ENCODE results near the gene MBP.

DNA sequence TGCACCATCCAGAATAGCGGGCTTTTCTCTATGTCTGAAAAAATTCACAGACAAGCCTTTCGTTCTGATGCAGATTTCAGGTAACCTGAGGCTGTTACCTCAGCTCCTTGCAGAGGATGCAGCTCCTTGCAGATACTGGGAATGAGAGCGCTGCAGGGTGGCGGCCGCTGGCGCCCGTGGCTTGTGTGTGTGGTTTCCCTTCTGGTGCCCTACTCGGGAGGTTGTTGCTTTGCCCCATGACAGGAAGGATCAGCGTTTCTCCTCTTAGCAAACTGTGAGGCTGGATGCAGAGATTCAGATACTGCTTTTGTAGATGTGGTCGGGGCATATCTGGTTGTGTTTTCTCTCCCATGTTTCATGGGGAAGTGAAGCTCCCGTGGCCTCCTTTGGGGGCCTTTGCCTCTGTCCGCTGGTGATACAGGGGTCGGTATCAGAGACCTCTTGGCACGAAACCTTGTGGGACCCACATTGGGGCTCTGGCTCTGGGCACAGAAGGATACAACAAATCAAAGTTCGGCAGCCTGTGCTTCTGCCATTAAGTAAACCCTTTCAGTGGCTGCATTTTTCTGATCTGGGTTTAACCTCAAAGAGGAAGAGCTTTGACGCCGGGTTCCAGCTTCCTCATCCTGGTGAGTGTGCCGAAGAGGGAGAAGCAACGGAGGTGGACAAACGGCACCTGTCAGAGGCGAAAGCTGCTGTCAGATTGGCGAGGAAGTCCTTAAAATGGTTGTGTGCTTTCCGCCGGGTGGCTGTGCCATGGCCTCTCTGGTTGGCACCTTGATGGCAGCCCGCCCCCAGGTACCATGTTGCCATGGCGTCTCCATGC, 127.8 kb downstream of the MBP start:
- TF ChIP-seq, protein P1, sequence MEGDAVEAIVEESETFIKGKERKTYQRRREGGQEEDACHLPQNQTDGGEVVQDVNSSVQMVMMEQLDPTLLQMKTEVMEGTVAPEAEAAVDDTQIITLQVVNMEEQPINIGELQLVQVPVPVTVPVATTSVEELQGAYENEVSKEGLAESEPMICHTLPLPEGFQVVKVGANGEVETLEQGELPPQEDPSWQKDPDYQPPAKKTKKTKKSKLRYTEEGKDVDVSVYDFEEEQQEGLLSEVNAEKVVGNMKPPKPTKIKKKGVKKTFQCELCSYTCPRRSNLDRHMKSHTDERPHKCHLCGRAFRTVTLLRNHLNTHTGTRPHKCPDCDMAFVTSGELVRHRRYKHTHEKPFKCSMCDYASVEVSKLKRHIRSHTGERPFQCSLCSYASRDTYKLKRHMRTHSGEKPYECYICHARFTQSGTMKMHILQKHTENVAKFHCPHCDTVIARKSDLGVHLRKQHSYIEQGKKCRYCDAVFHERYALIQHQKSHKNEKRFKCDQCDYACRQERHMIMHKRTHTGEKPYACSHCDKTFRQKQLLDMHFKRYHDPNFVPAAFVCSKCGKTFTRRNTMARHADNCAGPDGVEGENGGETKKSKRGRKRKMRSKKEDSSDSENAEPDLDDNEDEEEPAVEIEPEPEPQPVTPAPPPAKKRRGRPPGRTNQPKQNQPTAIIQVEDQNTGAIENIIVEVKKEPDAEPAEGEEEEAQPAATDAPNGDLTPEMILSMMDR (conservative IDR thresholded peaks at IDR 0.05; ENCODE audit: low read depth, low read length) = no peak
- TF ChIP-seq EZH2phosphoT487 (IDR thresholded peaks at IDR 0.05; ENCODE audit: borderline replicate concordance, low read length) (no peak), EZH2 (IDR thresholded peaks at IDR 0.05; ENCODE audit: low read length, unreplicated experiment) (no peak)

Measured in PC-3 (cell line).